PC-9 (cell line): ENCODE data around the gene PLXDC2.

Source experiments
- EZH2 ChIP-seq: fragments of 200-600 bp; sonication (generic); IDR thresholded peaks from 2 replicates; pipeline ENCODE4 v1.8.0; 2017; ENCODE audit warnings: antibody characterized with exemption, low read depth
- TF ChIP-seq, protein P1 (sequence below): fragments of 200-600 bp; sonication (generic); conservative IDR thresholded peaks from 2 replicates; pipeline ENCODE4 v1.6.1; 2017; ENCODE audit warnings: mixed run types, antibody characterized with exemption, mild to moderate bottlenecking, moderate library complexity

DNA sequence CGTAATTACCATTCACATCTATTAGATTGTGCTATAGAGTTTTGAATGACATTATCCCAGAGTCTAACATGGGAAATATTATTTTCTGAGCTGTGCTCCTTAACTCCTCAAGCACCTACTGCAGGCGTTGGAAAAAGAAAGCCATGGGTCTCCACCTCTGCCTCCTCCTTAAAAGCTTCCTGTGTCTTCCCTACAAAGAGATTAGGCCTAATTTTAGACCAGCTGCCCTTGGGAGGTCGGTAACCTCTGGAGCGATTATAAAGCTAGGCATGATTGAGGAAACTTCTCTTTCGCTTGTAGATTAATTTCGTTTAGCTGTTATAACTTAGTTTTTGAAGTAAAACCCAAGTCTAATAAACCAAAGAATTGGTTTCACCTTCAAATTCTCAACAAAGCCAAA lies 75.2 kb downstream of the PLXDC2 start:
- TF ChIP-seq, protein P1, sequence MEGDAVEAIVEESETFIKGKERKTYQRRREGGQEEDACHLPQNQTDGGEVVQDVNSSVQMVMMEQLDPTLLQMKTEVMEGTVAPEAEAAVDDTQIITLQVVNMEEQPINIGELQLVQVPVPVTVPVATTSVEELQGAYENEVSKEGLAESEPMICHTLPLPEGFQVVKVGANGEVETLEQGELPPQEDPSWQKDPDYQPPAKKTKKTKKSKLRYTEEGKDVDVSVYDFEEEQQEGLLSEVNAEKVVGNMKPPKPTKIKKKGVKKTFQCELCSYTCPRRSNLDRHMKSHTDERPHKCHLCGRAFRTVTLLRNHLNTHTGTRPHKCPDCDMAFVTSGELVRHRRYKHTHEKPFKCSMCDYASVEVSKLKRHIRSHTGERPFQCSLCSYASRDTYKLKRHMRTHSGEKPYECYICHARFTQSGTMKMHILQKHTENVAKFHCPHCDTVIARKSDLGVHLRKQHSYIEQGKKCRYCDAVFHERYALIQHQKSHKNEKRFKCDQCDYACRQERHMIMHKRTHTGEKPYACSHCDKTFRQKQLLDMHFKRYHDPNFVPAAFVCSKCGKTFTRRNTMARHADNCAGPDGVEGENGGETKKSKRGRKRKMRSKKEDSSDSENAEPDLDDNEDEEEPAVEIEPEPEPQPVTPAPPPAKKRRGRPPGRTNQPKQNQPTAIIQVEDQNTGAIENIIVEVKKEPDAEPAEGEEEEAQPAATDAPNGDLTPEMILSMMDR, result no peak
- TF ChIP-seq EZH2, result no peak
